ENCODE measurements around the gene LSS.

Gene LSS

GRCh38 chr21:46218906-46219590 lies 9.5 kb downstream of the LSS start:
- no peak for DNase-seq (ENCODE audit: low spot score)

DNA sequence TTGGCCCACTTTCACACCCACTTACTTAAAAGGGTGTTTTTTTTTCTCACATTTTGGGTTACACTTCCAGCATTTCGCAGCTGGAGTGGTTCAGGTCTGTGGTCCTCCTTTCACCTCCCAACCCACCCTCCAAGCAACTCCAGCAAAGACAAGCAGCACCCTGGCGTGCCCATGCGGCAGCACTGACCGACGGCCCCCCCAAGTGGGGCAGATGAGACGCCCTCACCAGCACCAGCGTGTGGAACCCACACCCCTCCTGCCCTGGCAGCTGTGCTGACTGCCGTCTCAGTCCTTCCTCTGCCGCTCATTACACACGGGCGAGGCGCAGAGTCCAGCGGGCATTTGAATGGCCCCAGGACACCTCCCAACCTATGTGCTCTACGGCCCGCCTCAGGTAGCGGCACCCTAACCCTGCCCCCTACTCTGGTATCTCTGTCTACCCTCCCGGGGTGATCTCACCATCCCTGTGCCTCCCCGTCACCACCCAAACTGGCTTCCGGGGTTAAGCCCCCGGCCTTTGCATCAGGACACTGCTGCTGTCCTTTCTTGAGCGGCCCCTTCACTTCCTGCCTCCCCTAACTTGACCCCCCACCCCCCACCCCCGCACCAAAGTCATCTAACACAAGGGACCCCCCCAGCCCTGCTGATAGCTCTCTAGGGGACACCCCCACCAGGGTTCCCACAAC lies 10.9 kb downstream of the LSS start:
- no peak for DNase-seq (ENCODE audit: low spot score)

GRCh38 chr21:46216132-46216747 lies 12.3 kb downstream of the LSS start:
- DNase-seq (ENCODE audit: low spot score) = no peak

DNA sequence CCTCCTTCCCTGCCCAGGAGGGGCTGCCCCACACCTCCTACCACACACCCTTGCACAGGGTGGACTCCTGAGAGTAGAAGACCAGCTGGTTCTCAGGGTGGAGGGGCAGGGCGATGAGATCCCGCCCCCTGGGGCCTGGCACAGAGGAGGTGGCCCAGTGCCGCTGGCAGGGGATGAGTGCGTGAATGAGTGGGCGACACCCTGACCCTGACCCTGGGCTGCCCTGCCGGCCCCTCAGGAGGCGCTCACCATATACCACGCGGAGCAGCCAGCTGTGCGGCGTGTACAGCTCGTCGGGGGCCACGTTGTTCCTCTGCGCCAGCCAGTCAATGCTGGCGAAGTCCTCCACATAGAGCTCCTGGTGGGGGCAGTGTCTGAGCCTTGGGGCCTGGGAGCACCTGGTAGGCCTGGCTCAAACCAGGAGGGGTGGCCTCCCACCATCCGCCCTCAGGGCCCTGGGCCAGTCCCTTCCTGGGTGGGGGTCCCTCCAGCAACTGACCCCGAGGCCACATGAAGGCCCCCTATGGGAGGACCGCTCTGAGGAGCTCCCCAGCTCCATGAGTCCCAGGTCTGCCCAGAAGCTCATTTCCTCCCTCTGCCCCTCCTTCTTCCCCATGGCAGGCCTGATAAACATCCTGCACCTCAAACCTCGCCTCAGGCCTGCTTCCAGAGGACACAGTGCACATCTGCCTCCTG lies 13.0 kb downstream of the LSS start:
- DNase-seq (ENCODE audit: low spot score) = no peak

- DNase-seq (ENCODE audit: low spot score) = no peak
Observed at GRCh38 chr21:46214478-46215340, 13.9 kb downstream of the LSS start.

DNA sequence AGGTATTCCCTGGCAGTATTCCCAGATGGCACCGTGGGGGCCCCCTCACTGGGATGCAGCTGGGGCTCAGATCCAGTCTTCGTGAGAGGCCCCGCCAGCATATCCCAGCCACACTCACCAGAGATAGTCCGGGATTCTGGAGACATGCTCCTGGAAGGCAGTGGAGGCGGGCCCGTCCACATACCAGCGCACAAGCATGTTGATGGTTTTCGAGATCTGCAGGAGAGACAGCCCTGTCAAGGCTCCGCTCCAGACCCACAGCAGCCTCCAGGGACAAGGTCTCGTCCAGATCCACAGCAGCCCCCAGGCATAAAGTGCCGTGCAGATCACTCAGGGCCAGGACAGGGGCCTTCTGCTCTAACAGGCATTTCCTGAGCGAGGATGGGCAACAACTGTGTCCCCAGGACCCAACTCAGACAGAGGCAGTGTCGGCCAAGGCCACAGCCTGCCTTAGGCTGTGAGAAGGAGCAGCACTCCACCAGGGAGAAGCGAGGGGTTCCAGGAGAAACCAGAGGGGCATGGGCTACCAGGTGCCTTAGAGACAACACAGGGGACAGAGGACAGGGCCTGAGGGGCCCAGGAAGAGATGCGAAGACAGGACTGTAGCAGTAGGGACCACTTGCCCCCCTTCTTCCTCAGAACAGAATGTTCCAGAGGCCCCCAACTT lies 14.8 kb downstream of the LSS start:
- DNase-seq (ENCODE audit: low spot score) = no peak

DNA sequence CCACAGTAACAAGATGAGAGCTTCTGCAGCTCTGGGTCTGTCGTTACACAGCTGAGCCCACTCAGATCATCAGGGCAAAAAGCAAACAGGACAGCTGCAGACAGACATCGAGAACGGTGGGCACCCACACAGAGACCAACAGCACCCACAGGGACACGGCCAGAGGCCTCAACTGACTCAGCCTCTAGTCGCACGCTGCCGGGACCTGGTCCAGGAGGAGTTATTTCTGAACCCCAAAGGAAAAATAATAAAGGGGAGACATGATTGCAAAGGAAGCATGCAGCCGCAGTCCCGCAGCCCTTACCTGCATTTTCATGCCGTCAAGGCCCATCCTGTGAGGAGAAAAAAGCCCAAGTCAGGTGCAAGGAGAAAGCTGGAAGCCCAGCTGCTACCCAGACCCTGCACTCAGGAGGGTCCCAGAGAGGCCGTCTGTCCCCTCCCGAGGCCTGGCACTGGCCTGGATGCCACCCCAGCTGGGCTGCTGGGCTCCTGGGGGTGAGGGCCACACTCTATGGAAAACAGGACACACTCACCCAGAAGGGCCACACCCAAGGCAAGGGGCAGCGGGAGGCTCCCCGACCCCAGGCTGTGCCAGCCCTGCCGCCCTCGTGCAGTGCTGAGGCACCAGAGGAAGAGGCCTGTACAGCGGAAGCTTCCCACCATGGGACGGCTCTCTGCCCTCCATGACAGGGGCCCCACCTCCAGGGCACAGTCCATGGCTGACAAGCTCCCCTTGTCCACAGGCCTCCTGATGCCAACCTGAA lies 15.7 kb downstream of the LSS start:
- DNase-seq (ENCODE audit: low spot score) = no peak

DNA sequence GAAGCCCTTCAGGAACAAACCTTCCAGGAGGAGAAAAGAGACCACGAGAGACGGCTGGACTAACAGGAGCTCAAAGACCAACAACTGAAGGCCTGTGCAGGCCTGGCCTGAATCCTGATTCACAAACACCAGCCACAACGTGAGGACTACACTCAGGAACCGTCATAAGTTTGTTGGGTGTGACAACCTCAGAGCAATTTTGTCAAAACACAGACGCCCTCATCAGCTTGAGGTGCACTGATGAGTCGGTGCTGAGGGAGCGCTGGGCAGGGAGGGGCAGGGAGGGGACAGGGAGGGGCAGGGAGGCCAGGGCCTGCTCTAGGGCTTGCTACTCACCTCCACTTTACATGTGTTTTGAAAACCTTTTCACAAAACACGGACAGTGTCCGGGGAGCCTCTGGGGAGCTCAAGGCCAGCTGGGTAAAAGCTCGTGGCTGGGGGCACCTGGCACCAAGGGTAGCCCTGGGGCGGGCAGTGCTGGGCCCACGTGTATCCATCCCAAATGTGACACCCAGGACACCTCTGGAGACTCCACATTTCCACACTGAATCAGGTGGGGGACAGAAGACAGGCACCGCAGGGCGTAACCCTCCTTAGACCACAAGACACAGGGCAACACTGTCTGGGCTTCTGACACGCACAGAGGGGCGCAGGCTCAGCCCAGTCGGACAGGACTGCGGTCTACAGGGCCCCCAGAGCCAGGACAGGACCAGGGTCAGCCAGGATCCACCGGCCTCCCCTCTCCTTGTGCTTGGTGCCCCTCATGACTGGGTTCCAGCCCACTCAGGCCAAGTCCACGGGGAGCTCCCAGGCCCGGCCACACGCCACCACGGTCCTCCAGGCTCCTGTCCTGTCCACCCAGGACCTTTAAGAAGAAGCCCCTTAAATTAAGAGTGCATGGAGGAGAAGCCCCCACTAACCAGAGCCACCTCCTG lies 16.5 kb downstream of the LSS start:
- DNase-seq (ENCODE audit: low spot score) = peak; percentile 23

DNA sequence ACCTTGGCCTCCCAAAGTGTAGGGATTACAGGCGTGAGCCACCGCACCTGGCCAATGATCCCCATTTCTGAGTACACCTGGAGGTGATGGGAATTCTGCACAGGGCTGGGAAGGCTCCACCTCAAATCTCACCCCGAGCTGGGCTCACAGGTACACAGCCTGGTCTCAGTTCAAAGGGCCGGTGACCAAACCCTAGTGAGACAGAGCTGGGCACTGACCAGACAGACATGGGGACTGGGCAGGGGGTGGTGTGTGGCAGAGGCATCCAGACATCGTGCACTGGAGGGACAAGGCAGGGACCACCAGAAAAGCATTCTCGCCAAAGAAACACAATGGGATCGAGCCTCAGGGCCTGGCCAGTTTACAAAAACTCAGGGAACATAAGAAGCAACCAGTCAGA lies 17.2 kb downstream of the LSS start:
- DNase-seq (ENCODE audit: low spot score) = no peak

- DNase-seq (ENCODE audit: low spot score) = peak; percentile 42
Observed at GRCh38 chr21:46210378-46211136, 18.0 kb downstream of the LSS start.

DNA sequence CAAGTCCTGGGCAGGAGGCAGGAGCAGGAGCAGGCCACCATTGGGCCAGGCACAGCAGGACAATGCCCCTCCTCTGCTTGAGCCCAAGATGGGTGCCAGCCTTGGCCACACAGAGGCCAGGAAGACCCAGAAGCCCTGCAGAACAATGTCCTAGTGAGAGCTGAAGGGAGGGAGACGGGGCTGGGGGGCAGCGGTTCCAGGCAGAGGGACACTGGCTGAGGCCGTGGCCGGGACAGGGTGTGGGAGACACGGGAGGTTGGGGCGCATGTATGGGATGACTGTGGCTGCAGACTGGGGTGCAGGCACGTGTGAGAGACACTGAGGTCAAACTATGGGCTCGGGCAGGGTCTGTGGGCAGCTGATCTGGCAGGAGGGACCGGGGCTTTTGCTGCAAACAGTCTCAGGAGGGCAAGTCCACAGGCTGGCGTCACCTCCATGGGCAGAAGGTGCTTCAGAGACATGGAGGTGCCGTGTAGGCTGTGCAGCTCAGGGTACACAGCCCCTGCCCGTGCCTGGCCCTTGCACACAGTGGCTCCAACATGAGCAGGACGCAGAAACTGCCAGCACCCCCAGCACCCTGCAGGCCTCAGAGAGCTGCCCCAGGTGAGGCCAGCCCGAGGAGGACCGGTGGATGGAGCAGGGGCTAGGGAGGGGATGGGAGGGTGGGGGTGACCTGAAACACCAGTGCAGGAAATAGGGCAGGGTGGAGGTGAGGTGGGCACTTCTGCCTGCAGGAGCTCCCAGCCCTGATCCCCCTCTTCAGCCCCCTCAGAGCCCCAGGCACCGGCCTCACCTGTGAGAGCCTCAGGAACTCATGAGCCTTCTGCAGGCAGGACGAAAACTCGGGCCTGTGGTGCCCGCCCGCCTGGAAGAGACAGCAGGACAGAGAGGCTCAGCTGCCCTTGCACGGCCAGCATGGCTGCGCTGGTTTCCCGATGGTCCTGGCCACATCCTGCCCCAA lies 19.5 kb downstream of the LSS start:
- no peak for DNase-seq (ENCODE audit: low spot score)

- DNase-seq (ENCODE audit: low spot score) = peak; percentile 60
Observed at GRCh38 chr21:46207920-46208591, 20.5 kb downstream of the LSS start.

DNA sequence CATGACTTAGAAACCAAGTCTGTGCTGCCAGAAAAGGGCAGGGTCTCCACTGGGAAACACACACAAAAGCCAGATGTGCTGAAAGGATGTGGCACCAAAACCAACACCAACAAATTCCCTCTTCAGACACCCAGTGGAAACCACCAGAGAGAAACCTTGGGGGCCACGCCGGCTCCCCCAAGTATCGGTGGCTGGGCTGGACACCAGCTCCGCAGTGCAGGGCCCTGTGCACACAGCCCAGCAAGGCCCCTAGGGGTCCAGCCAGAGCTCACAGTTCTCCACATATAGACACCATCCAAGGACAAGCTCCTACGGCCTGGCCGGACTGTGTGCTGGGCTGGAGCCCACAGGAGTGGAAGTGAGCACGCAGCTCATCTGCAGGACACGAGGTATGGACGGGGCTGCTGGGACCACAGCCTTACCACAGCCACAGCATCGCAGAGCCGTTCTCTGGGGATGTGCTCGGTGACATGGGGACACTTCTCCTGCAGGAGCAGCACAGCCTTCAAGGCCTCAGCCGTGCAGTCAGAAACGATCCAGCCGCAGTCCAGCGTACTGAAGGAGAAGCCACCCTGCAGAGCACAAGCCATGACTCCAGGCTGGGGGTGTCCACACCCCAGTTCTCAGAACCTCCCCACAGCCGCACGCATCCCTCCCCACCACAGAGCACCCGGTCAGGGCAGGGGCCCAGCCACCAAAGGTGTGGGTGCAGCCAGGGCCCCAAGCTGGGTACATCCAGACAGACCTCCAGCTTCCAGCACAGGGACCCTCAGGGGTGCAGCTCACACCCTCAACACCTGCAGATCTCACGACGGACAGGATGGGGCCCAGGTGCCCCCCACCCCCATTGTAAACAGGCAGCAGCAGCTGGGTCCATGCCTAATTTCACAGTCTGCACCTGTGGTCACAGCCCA lies 21.3 kb downstream of the LSS start:
- DNase-seq (ENCODE audit: low spot score) = peak; percentile 58

- peak; percentile 59 for DNase-seq (ENCODE audit: low spot score)
Observed at GRCh38 chr21:46206163-46207005, 22.2 kb downstream of the LSS start.

- peak; percentile 28 for DNase-seq (ENCODE audit: low spot score)
Observed at GRCh38 chr21:46205766-46206162, 22.8 kb downstream of the LSS start.

Data from left forelimb (tissue), 1 donor.